GM12878 (cell line): ENCODE data around the gene GABBR2. TPM values are rescaled to one million over a fixed set of nuclear protein-coding genes. Genes with fewer than 3 reads are reported as not detected.

Experiments
- ATAC-seq: fragments of 200-7000 bp; cut with Tn5 transposase; 3 replicates; pipeline ENCODE4 v1.9.1; 2020; ENCODE audit warnings: mild to moderate bottlenecking, moderate library complexity
- BruUV-seq: library from RNA; stranded (reverse); fragments of 400-500 nt; replicated peaks from 2 replicates; lab custom pipeline; 2021; lab: Mats Ljungman, UMichigan
- CTCF ChIA-PET: fragments of 300-600 bp; sonication (Branson Sonifier 250); formaldehyde crosslinking; extraction: SDS; loops from one replicate; lab custom pipeline; 2021; ENCODE audit warnings: inconsistent platforms; lab: Yijun Ruan, JAX
- POLR2A ChIA-PET: fragments of 350-600 bp; formaldehyde crosslinking; extraction: SDS; loops from one replicate; lab custom pipeline; 2021; ENCODE audit warnings: inconsistent platforms; lab: Charles Lee
- RAD21 ChIA-PET: fragments of 300-600 bp; sonication (Branson Sonifier 250); formaldehyde crosslinking; loops from one replicate; lab custom pipeline; 2023; ENCODE audit warnings: antibody characterized with exemption; ENCODE audit not compliant: unreplicated experiment; lab: Charles Lee
- SMC1A ChIA-PET: fragments of 300-600 bp; sonication (Branson Sonifier 250); formaldehyde crosslinking; loops from one replicate; lab custom pipeline; 2023; ENCODE audit not compliant: unreplicated experiment, uncharacterized antibody; lab: Charles Lee
- DNase-seq: peaks from one replicate; pipeline ENCODE4 v3.0.0-alpha.2; 2011; ENCODE audit warnings: low read depth, low spot score
- FAIRE-seq: peaks from 3 replicates; lab custom pipeline; 2011; peaks lifted over from hg19 to GRCh38; lab: Jason Lieb, UNC
- H2AFZ ChIP-seq: 2 replicates; pipeline ENCODE4 v1.6.0; 2011; ENCODE audit warnings: low read depth, low read length, control low read depth; ENCODE audit not compliant: control insufficient read depth
- H3K27ac ChIP-seq: 2 replicates; pipeline ENCODE4 v1.5.1; 2011; ENCODE audit warnings: control low read depth; ENCODE audit not compliant: control insufficient read depth, insufficient read depth
- H3K27me3 ChIP-seq, 2 experiments: replicated peaks in 1 of 2; 2 replicates each; pipeline versions ENCODE4 v1.6.0 to v1.6.1; 2011; ENCODE audit warnings: low read length in 1 of 2; ENCODE audit not compliant: control insufficient read depth in 2 of 2, insufficient read depth in 2 of 2
- H3K36me3 ChIP-seq, 2 experiments: 2 replicates each; pipeline ENCODE4 v1.5.1; 2011; ENCODE audit warnings: low read length in 1 of 2; ENCODE audit not compliant: control insufficient read depth in 2 of 2, insufficient read depth in 2 of 2
- H3K4me1 ChIP-seq: 2 replicates; pipeline ENCODE4 v1.6.1; 2011; ENCODE audit warnings: mild to moderate bottlenecking, low read length, moderate library complexity, mixed read lengths; ENCODE audit not compliant: control insufficient read depth, insufficient read depth
- H3K4me2 ChIP-seq: 2 replicates; pipeline ENCODE4 v1.6.0; 2011; ENCODE audit warnings: control low read depth; ENCODE audit not compliant: control insufficient read depth, insufficient read depth
- H3K4me3 ChIP-seq: fragments of 200-600 bp; sonication (generic); 2 replicates; pipeline ENCODE4 v1.5.1; 2016
- H3K79me2 ChIP-seq: 2 replicates; pipeline ENCODE4 v1.6.0; 2011; ENCODE audit warnings: low read length; ENCODE audit not compliant: control insufficient read depth, insufficient read depth
- H3K9ac ChIP-seq: 2 replicates; pipeline ENCODE4 v1.8.0; 2011; ENCODE audit warnings: low read length, control low read depth, mixed read lengths; ENCODE audit not compliant: control insufficient read depth, insufficient read depth
- H3K9me3 ChIP-seq: replicated peaks from 3 replicates; pipeline ENCODE4 v1.5.1; 2011; ENCODE audit warnings: mild to moderate bottlenecking, low read length; ENCODE audit not compliant: control insufficient read depth, insufficient read depth
- H4K20me1 ChIP-seq: 2 replicates; pipeline ENCODE4 v1.6.0; 2011; ENCODE audit not compliant: control insufficient read depth, insufficient read depth
- STAT3 ChIP-seq: IDR thresholded peaks from 2 replicates; pipeline ENCODE4 v1.6.1; 2011; ENCODE audit warnings: low read depth, low read length, improper control_type of control experiment
- TBL1XR1 ChIP-seq: IDR thresholded peaks from 2 replicates; pipeline ENCODE4 v1.6.1; 2012; ENCODE audit warnings: low read depth, low read length, improper control_type of control experiment
- ZBED1 ChIP-seq: IDR thresholded peaks from 2 replicates; pipeline ENCODE4 v1.6.1; 2016; ENCODE audit warnings: borderline replicate concordance
- ZBTB40 ChIP-seq: fragments of 450-650 bp; IDR thresholded peaks from 2 replicates; pipeline ENCODE4 v1.6.1; 2016; ENCODE audit warnings: mild to moderate bottlenecking, moderate library complexity, borderline replicate concordance
- ZNF687 ChIP-seq: fragments of 450-650 bp; IDR thresholded peaks from 2 replicates; pipeline ENCODE4 v1.6.1; 2017; ENCODE audit warnings: mild to moderate bottlenecking, moderate library complexity
- ZZZ3 ChIP-seq: IDR thresholded peaks from 2 replicates; pipeline ENCODE4 v1.6.1; 2011; ENCODE audit warnings: low read depth; ENCODE audit not compliant: control insufficient read depth, insufficient read length
- WGBS: methylation state at CpG from one replicate; pipeline ENCODE4 v1.1.6; 2016; ENCODE audit warnings: low lambda C conversion rate; ENCODE audit not compliant: insufficient replicate concordance, insufficient coverage; ENCODE audit errors: missing lambda C conversion rate; 5-methylcytosine and 5-hydroxymethylcytosine counted together
- in situ Hi-C: fragments of 300-500 bp; cut with MboI; formaldehyde crosslinking; loops from 9 replicates; pipeline ENCODE4 v1.14.3; 2018; ENCODE audit warnings: mixed read lengths
- intact Hi-C: fragments of 100-400 bp; cut with micrococcal nuclease; formaldehyde crosslinking; loops from one replicate; pipeline ENCODE4 v1.14.2; 2022; ENCODE audit not compliant: unreplicated experiment
- polyA plus RNA-seq, 11 experiments: library from polyadenylated mRNA; depleted of rRNA in 4 of 11; unstranded in 6 of 11; stranded (reverse) in 5 of 11; fragments of >200 nt; fragmentation: Nextera tagmentation in 4 of 11; fragmentation: Illumina TruSeq in 1 of 11; extraction: Ambion mirVana in 4 of 11; extraction: Trizol in 1 of 11; gene quantifications; 1 replicate in 1 of 11; 2 replicates in 10 of 11; pipeline versions ENCODE4 v1.2.1 to v1.2.3, GENCODE V29; 2011 to 2016; ENCODE audit warnings: inconsistent platforms in 2 of 11, missing spikeins in 2 of 11, low read depth in 1 of 11
- total RNA-seq, 4 experiments: library from RNA; depleted of rRNA in 3 of 4; stranded (reverse); fragments of >200 nt in 3 of 4; fragmentation: Illumina TruSeq in 1 of 4; extraction: Trizol in 1 of 4; gene quantifications; 2 replicates each; pipeline versions ENCODE4 v1.2.1 to v1.2.3, GENCODE V29; 2013 to 2021

Gene GABBR2
- total and polyA plus RNA-seq, 10 of the 15 experiments (the other 5 are each of a cell fraction or from before 2014, with no cell fraction given): 0.02 to 2.2 (median 0.06) TPM; not detected in 2

- TF ChIP-seq ZNF687 (no peak), TBL1XR1 (no peak), ZBED1 (no peak), ZZZ3 (no peak), STAT3 (no peak)
Observed at GRCh38 chr9:98568909-98569469, 139.7 kb downstream of the GABBR2 start (continued).

GRCh38 chr9:98568234-98568908 lies 140.4 kb downstream of the GABBR2 start:
- ChIA-PET SMC1A (no interaction called here), CTCF (no interaction called here), POLR2A (no interaction called here), RAD21 (no interaction called here)
- in situ Hi-C loops (no loop called here), intact Hi-C loops (no loop called here)
- Histone ChIP-seq H3K4me3 (no peak overlapping the region), H3K27me3 (no peaks in the 10 kb centered on the region), H3K4me2 (no peak overlapping the region), H3K9me3 (no peaks in the 10 kb centered on the region), H3K36me3 (no peaks in the 10 kb centered on the region), H3K9ac (no peak overlapping the region), H2AFZ (no peak overlapping the region), H3K27ac (no peak overlapping the region), H3K4me1 (peaks cover 3% of the 10 kb centered on the region; the same call in 1 of the 2 replicates), H3K79me2 (no peaks in the 10 kb centered on the region), H4K20me1 (no peaks in the 10 kb centered on the region)
- 25% methylated on average over 4 of the region's 4 CpGs for WGBS
- no peak for DNase-seq
- no TSS peak for BruUV-seq
- FAIRE-seq: no peak
- no peak for TF ChIP-seq ZBTB40
- no peak for ATAC-seq
